Posterior vena cava (tissue), 2 donors: Measurements from ENCODE around the gene CADM4. TPM values are rescaled to one million over a fixed set of nuclear protein-coding genes. Genes with fewer than 3 reads are reported as not detected.
"Not testable (repeated sequence)": the region's sequence is repeated elsewhere in the genome, so short reads cannot be mapped to it uniquely, and the experiment has no call there.

ENCODE experiments used
- DNase-seq: peaks from one replicate; pipeline ENCODE4 v3.0.0-alpha.2; 2020; ENCODE audit warnings: low spot score
- intact Hi-C, 2 donors: fragments of 100-400 bp; cut with DNase I; formaldehyde crosslinking; loops; one replicate each; pipeline versions ENCODE4 v1.14.1 to v1.14.2; 2022 to 2023
- long read RNA-seq, 2 donors: library from polyadenylated mRNA; unstranded; transcript quantifications; one replicate each; pipeline ENCODE4 v2.0.0, GENCODE V29; 2020 to 2021
- total RNA-seq, 2 donors: library from RNA; stranded (reverse); fragmentation: NEBNext Ultra II Directional; extraction: Animal tissue kit (Norgen Biotek cat#: 25700); gene quantifications; one replicate each; pipeline ENCODE4 v1.2.1, GENCODE V29; 2021
- donor health status: DM: yes; HTN: yes; CAD: no.
- donor health status: DM: yes; HTN: yes; CAD: no.

Gene CADM4
- 1 to 10 TPM; 3.3 to 4.0 TPM for total RNA-seq
- long read RNA-seq, donor 1: 0 reads
- long read RNA-seq, donor 2, partial matches to known transcripts: 0 of 1 reads
- long read RNA-seq, donor 2, other reads (novel, unspliced or antisense): 1 of 1 reads

- DNase-seq: no peak
- intact Hi-C loops: no loop called here
These were observed at the start of gene CADM4 for GRCh38 chr19:43639519-43640423. Gene CADM4, minus strand, starts transcription at chr19:43639850. Its CDS starts 60 bp downstream, at chr19:43639790.

GRCh38 chr19:43688059-43688701 lies 48.5 kb upstream of the CADM4 start:
- intact Hi-C loops: no loop called here

GRCh38 chr19:43687660-43687997 lies 48.0 kb upstream of the CADM4 start:
- no peak for DNase-seq
- intact Hi-C loops: no loop called here

More at GRCh38 chr19:43688059-43688701, 48.5 kb upstream of the CADM4 start:
- DNase-seq: no peak

- no peak for DNase-seq
- intact Hi-C loops: no loop called here
These were observed 44.7 kb upstream of the CADM4 start for GRCh38 chr19:43684326-43684725.

- DNase-seq: no peak
- intact Hi-C loops: no loop called here
These were observed 44.3 kb upstream of the CADM4 start for GRCh38 chr19:43683905-43684304.

GRCh38 chr19:43682824-43683661 lies 43.4 kb upstream of the CADM4 start:
- no peak for DNase-seq
- intact Hi-C loops: no loop called here

GRCh38 chr19:43682269-43682668 lies 42.6 kb upstream of the CADM4 start:
- DNase-seq, intact Hi-C loops: not testable (repeated sequence)

GRCh38 chr19:43681821-43682220 lies 42.2 kb upstream of the CADM4 start:
- intact Hi-C loops: no loop called here
- DNase-seq: no peak

- no peak for DNase-seq
- intact Hi-C loops: no loop called here
These were observed 39.0 kb upstream of the CADM4 start for GRCh38 chr19:43678512-43679261.

- intact Hi-C loops: no loop called here
- DNase-seq: no peak
These were observed 36.3 kb upstream of the CADM4 start for GRCh38 chr19:43675906-43676305.

GRCh38 chr19:43675269-43675879 lies 35.7 kb upstream of the CADM4 start:
- DNase-seq: no peak

GRCh38 chr19:43674596-43674995 lies 34.9 kb upstream of the CADM4 start:
- intact Hi-C loops: no loop called here
- DNase-seq: no peak

More at GRCh38 chr19:43675269-43675879, 35.7 kb upstream of the CADM4 start:
- intact Hi-C loops: no loop called here

GRCh38 chr19:43674183-43674582 lies 34.5 kb upstream of the CADM4 start:
- no peak for DNase-seq
- intact Hi-C loops: no loop called here

GRCh38 chr19:43673637-43674036 lies 34.0 kb upstream of the CADM4 start:
- intact Hi-C loops: no loop called here
- DNase-seq: no peak

GRCh38 chr19:43672061-43672679 lies 32.5 kb upstream of the CADM4 start:
- intact Hi-C loops: no loop called here
- DNase-seq: no peak

GRCh38 chr19:43668406-43669109 lies 28.9 kb upstream of the CADM4 start:
- intact Hi-C loops: no loop called here

GRCh38 chr19:43667876-43668405 lies 28.3 kb upstream of the CADM4 start:
- no peak for DNase-seq
- intact Hi-C loops: no loop called here

More at GRCh38 chr19:43668406-43669109, 28.9 kb upstream of the CADM4 start:
- peak; percentile 100 for DNase-seq
